IMR-90 (cell line): ENCODE results near the gene SEC22A.

Source experiments
- CEBPB ChIP-seq: IDR thresholded peaks from 2 replicates; pipeline ENCODE4 v1.6.1; 2012; ENCODE audit warnings: low read depth, low read length, improper control_type of control experiment
- CTCF ChIP-seq: conservative IDR thresholded peaks from 2 replicates; pipeline ENCODE4 v1.5.1; 2012; ENCODE audit warnings: mild to moderate bottlenecking, low read depth, low read length, improper control_type of control experiment
- POLR2A ChIP-seq: IDR thresholded peaks from 2 replicates; pipeline ENCODE4 v1.6.1; 2012; ENCODE audit warnings: mild to moderate bottlenecking, low read depth, low read length

- TF ChIP-seq CTCF: no peak
- TF ChIP-seq CEBPB: no peak
- no peak for TF ChIP-seq POLR2A
Observed at GRCh38 chr3:123291404-123291803, 89.7 kb downstream of the SEC22A start.
